Hematopoietic multipotent progenitor cell treated with erythropoietin and hydrocortisone succinate and interleukin-3 and kit ligand, for 15 days (in vitro differentiated cells): ENCODE measurements around the gene CALML6.
A peak's percentile ranks its signal among the peaks of the same experiment; 100 is the strongest.
"Not testable (repeated sequence)": the region's sequence is repeated elsewhere in the genome, so short reads cannot be mapped to it uniquely, and the experiment has no call there.

Experiments used
- DNase-seq: peaks from one replicate; pipeline ENCODE4 v3.0.0-alpha.2; 2015; ENCODE audit warnings: low spot score

The CALML6 gene, protein sequence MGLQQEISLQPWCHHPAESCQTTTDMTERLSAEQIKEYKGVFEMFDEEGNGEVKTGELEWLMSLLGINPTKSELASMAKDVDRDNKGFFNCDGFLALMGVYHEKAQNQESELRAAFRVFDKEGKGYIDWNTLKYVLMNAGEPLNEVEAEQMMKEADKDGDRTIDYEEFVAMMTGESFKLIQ

DNA sequence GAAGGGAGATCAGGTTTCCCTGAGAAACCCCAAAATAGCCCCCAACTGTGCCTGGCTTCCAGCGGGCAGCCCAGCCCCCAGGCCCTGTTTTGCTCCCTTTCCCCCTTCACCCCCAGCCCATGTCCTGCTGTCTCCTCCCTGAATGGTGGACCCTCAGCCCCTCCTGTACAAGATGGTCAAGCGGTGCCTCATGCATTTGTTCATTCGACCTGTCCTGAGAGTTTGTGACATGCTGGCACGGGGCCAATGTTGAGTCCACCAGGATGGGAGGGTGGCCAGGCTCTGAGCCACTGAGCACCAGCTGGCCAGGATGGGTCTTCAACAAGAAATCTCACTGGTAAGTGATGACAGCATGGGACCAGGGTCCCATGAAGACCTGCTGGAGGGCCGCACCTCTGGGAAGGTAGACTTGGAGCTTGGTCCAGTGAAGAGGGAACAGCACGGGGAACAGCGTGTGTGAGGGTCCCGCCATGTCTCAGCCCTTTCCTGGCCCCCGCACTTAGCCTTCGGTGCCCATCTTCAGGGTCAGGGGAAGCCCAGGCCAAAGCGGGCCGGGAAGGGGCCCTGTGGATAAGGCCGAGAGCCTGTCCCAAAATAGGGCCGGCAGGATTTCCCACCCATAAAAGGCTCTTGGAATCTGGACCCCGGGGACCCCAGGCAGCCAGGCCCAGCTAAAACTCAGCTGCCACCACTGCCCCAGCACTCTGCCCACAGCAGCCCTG lies at the start of gene CALML6:
CALML6 (plus strand) TSS at position 290 of the 722 bp plus-strand sequence; CDS start at position 311, 21 bp downstream.
- DNase-seq, result no peak

DNA sequence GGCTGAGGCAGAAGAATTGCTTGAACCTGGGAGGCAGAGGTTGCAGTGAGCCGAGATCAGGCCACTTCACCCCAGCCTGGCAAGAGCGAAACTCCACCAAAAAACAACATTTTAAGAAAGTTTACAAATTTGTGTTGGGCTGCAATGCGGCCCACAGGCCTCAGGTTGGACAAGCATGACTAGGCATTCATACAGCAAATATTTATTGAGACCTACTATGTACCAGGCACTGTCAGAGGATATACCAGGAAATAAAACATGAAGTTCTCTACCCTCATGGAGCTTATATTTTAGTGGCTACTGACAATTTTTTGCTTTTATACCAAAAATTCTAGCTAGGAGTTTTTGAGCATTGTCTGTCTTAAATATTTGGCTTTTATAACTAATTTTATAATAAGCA lies 47.9 kb upstream of the CALML6 start:
- no peak for DNase-seq

DNA sequence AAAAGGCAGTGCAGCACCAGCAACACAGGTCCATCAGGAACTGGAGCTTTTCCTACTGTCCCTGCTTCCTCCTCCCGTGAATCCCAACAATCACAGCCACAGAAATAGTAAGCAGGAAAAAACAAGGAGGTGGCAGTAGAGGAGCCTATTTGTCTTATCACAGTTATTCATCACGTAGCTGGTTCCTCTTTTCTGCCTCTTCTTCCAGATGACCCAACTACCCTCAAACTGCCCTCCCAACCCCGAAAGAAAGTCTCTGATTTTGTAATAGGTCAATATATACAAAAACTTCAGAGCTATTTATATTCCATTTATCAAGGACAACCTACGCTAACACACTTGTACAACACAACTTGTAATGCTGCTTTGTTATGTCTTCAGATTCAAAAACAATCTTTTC lies 45.6 kb upstream of the CALML6 start:
- no peak for DNase-seq

DNA sequence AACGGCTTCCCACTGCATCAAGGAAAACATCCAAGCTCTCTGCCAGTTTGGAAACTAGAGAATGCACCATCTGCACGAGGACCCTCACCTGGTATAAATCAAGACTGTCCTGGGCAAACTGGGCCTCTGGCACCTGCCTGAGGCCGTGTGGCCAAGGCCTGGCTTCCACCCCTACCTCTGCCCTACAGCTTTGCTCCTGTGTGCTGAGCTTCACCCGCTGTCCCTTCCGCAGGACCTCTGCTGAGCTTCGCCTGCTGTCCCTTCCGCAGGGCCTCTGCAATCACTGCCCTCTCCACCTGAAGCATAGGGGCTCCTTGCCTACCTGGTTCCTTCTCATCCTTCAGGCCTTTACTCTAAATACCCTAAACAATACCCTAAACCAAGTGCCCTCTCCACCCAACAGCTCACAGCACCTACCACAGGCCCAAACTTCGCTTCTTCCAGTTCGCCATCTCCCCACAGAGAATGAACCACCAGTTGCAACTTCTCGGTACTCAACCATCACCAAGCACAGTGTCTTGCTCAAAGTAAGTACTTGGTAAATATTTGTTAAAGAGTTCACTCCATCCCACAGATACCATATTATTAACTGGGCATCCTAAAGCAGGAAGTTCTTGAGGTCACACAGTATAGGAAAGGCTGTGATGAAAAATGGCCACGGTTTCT lies 42.6 kb upstream of the CALML6 start:
- no peak for DNase-seq

DNA sequence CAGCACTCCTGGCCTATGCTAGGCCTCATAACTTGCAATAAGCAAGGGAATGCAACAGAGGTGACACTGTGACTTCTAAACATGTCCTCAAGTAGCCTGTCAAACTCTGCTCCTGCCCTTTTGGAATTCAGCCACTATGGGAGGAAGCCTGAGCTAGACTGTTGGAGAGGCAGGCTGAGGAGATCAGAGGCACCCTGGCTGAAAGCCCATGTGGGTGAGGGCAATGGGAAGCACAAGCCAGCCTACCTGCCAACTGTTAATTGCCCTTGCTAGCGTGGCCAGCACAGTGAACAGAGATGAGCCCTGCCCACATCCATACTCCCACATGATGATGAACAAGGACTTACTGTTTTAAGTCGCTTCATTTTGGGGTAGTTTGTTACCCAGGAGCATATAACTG lies 41.9 kb upstream of the CALML6 start:
- DNase-seq, result no peak

DNA sequence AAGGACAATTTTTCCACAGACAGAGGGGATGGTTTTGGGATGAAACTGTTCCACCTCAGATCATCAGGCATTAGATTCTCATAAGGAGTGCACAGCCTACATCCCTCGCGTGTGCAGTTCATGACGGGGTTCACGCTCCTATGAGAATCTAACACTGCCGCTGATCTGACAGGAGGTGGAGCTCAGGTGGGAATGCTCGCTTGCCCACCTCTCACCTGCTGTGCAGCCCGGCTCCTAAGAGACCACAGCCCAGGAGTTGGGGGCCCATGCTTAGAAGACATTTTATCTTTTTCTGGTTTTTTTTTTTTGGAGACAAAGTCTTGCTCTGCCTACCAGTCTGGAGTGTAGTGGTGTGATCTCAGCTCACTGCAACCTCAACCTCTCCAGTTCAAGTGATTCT lies 40.2 kb upstream of the CALML6 start:
- DNase-seq, result no peak

DNA sequence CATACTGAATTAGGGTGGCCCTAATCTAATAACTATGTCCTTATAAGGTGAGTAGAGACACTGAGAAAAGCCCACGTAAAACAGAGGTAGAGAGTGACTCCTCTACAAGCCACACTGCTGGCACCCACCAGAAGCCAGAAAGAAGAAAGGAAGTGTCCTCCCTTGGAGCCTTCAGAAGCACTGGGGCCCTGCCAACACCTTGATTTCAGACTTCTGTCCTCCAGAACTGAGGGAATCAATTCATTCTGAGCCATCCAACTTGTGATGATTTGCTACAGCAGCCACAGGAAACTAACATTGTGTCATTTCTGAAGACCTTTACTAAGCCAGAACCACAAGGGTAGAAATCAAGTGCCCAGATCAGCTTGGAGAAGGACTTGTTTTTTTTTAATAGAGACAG lies 39.1 kb upstream of the CALML6 start:
- no peak for DNase-seq

DNA sequence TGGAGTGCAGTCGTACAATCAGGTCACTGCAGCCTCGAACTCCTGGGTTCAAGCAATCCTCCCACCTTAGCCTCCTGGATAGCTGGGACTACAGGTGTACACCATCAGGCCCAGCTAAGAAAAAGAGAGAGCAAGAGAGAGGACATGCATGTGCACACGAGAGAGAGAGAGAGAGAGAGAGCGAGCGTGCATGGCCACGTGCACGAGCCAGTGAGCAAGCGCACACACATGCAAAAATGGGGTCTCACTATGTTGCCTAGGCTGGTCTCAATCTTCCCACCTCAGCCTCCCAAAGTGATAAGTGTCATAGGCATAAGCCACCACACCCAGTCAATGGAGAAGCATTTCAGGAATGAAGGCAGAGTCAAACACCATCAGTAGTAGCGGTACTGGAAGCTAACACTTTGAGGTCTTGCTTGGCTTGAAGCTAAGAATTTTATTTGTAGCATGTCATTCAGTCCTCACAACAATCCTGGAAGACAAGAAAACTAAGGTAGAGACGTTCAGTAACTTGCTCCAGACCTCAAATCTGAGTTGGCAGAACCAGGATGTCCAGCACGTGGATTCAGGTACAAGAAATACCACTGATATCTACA lies 38.6 kb upstream of the CALML6 start:
- no peak for DNase-seq

DNA sequence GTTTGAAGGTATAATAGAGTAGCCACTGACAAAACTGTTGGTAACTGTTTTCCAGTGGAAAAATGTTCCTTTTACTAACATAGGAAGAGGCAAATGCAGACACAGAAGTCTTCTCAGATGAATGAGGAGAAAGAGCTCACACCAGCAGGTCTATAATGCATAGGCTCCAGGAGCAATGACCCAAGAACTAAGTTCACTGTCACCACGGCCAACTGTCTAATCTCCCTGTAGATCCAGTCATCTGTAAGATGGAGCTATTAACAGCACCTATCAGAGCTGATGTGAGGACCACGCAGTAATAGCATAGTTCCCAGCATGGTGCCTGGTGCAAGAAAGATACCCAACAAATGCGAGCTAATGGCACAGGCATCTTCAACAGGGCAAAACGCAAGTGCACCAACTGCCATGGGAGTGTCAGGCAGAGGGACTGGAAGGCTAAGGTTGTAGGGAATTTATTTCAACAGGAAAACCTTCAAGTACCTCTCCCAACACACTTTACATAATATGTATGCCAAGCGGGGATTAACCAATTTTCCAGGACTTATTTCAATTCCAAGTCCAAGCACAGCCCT lies 37.1 kb upstream of the CALML6 start:
- DNase-seq, result no peak

DNA sequence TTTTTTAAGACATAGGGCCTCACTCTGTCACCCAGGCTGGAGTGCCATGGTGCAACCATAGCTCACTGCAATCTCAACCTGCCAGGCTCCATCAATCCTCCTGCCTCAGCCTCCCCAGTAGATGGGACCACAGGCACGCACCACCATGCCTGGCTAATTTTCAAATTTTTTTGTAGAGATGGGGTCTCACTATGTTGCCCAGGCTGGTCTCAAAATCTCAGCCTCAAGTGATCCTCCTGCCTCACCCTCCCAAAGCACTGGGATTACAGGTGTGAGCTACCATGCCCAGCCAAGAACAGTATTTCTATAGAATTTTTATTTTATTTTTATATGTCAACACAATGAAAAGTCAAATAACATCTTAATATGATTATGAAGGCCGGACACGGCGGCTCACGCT lies 35.1 kb upstream of the CALML6 start:
- no peak for DNase-seq

DNA sequence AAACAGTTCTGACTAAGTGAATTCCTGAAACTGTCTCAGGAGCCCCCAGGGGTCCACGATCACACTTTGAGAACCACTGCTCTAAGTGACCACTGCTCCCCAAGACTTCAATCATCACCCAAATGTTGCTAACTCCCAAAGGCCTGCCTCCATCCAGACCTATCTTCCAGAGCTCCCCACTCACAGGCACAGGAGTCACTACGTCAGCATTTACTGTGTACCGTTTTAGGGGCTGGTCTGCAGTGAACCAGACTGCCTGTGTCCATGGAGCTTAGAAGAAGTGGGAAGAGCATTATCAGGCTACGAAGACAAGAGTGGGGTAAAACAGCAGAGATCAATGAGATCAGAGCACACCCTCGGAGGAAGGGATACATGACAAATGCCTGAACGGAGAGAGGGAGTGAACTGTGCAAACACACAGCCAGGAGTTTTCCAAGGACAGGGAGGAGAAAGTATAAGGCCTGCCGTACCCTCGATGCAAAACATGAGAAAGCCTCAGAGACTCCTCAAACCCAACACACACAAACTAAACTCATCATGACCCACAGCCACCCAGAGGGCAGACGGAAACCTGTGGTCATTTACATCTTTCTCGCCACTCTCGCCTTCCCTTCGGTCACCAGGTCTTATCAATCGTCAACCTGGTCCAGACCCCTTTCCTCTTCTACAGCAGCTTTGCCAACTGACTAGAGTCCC lies 34.3 kb upstream of the CALML6 start:
- DNase-seq, result no peak

DNA sequence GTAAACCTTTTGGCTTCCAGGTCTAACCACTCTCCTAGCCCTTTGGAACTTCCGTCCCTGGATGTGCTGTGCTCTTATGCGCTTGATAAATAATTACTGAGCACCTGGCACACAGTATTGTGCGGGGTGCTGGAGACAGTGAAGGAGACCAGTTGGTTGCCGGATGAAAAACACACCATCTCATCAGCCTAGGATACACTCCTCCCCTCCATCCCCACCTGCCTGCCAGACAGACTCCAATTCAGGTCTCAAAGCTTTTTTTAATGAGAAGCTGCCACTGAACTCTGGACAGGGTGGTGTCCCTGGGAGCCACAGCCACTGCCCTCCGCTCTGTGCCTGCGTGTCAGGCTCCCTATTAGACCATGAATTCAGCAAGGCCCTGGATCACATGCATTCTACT lies 33.3 kb upstream of the CALML6 start:
- DNase-seq, result no peak

DNA sequence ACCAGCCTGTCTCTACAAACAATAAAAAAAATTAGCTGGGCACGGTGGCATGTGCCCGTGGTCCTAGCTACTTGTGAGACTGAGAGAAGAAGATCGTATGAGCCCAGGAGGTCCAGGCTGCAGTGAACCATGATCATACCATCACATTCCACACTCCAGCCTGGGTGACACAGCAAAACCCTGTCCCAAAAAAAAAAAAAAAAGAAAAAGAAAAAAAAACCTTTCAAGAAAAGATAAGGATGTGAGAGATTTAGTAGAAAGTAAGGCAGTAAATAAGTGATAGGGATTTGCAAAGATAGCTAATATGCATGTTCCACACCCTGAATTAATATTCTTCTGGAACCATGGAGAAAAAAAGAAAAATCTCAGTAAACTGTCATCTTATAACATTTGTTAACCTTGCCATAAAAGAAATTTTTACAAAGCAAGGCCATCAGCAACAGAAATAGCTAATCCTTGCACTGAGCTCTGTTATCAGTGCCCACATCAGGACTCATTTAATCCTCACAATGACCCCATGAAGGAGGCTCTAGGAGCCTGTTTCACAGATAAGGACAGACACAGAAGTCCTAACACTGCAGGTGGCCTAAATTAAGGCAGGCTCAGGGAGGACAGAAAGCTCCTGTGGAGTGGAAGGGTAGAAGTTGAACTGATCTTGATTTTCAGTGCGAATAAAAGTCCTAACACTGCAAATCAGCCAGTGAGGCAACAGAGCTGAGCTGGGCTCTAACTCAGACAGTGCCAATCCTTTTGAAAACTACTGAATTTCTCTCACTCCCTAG lies 31.8 kb upstream of the CALML6 start:
- no peak for DNase-seq

DNA sequence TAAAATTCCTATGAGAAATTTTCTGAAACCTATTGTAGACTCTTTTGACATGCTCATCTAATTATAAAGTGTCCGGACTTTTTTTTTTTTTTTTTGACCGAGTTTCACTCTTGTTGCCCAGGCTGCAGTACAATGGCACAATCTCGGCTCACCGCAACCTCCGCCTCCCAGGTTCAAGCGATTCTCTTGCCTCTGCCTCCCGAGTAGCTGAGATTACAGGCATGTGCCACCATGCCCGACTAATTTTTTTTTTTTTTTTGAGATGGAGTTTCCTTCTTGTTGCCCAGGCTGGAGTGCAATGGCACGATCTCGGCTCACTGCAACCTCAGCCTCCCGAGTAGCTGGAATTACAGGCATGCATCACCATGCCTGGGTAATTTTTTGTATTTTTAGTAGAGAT lies 31.2 kb upstream of the CALML6 start:
- not testable (repeated sequence) for DNase-seq

DNA sequence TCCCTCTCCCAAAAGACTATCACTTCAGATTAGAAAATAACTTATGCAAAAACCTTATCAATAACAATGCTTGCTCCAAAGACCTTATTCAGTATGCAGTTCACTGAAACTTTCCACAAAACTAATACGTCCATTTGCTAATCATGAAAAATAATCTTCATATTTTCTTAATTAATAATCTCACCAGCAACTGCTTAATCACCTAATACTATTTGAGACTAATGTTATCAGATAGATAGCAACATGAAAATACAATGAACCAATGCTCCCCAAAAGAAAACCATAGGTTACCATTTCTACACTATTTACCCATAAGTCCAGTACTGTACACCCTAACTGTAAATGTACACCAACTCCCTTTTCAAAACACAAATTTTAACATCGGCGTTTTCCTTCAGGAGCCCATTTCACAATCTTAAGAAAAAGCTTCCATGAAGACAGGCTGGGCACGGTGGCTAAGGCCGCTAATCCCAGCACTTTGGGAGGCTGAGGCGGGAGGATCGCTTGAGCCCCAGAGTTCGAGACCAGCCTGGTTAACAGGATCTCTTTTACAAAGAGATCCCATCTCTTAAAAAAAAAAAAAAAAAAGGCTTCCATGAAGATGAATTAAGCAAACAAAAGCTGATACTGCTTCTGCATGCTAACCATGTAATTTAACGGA lies 25.8 kb upstream of the CALML6 start:
- no peak for DNase-seq

DNA sequence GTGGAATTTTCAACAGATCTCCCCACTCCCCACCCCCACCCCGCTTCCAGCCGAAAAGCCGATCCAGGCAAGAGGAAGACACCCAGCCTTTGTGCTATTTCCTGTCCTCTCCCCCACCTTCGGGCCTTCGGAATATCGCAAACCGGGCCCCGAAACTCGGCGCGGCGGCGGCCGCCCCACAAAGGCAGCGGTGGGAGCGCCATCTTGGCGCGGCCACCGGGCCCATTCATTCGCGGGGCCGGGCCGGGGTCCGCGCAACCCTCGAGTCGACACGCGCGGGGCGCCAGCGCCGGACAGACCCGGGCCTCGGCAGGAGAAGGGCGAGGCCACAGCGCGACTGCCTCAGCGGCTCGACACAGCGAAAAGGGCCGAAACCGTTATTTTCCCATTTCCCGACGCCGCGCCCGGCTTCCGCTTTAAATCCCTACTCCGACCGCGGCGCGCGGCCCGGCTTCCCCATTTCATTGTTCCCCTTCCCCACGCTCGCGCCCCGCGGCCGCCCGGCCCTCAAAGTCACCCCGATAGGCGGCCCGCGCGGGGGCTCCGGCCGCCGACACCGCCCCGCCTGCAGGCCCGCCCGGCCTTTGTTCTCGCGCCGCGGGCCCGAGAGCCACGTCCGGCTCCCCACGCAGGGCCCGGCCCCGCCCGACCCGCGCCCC lies 25.1 kb upstream of the CALML6 start:
- DNase-seq, result no peak

DNA sequence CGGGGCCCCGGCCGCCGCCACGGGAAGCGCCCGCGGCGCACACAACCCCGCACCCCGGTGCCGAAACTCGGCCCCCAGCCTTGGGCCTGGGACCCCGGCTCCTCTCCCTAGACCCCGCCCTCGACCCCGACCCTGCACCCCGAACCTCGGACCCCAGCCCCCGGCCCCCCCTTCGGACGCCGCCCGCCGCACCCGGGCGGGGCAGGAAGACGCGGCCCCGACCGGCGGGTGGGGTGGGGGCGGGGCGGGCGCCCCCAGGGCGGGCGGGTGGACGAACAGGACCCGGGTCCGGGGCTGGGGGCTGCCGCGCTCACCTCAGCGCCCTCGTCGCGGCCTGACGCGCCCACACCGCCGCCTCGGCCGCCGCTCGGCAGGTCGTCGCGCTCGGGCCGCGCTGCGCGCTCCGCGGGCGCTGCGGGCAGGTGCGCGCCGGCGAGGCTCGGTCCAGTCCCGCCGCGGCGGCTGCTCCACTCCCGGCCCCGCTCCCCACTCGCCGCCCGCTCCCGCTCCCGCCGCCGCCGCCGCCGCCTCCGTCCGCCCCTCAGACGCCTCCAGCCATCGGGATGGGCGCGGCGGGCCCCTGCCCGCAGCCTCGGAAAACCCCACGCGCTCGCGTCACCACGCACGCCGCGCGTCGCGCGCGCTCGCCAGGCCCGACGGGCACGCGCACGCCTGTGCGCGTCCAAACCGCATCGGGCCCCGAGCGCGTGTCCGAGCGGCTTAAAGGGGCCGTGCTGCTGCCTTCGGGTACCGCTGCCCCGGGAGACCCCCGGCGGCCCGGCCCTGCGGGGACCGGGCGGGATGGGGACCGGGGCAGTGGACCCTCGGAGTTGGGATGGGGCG lies 24.3 kb upstream of the CALML6 start, which contains the start of gene GNB1:
GNB1 (minus strand) TSS at position 582 of the 843 bp plus-strand sequence. CDS start 65,634 bp downstream, outside the sequence.
- peak; percentile 89 for DNase-seq

DNA sequence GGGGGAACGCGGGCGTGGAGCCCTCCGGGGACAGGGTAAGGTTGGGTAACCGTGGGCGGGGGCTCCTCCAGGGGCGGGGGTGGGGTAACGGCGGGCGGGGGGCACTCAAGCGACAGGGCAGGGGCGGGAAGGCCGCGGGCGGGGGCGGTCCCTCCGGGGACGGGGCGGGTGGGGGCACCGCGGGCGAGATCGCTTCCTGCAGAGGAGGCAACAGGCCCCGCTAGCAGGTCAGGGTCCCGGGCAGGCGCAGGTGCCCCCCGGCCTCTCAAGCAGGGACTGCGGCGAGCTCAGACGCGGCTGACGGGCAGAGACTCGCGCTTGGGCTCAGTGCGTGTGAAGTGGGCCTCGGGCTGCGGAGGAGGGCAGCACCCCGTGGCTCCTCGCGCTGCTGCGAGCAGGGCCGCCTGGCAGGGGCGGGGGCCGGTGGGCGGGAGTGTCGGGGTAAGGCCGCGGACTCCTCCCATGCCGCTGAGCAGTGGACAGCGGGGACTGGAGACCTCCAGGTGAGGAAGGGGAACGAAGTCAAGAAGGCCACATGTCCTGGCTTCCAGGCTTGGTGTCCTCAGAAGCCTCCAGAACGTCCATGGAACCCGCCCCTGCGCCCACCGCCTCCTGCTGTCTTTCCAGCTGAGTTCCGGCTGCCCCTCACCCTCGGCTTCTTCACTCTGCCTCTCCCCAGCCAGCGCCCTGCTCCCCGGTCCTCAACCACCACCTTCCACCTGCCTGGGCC lies 23.5 kb upstream of the CALML6 start:
- peak; percentile 26 for DNase-seq
